Smooth muscle cell (in vitro differentiated cells): Measurements from ENCODE around the gene RITA1. TPM values are rescaled to one million over a fixed set of nuclear protein-coding genes. Genes with fewer than 3 reads are reported as not detected.

Experiments used
- DNase-seq: peaks from one replicate; lab custom pipeline; 2025; ENCODE audit not compliant: unreplicated experiment; lab: John Stamatoyannopoulos, UW
- H2AFZ ChIP-seq: fragments of 200-600 bp; sonication (generic); 2 replicates; pipeline ENCODE4 v1.6.0; 2016; ENCODE audit warnings: antibody characterized with exemption, low read depth, mild to moderate bottlenecking
- H3F3A ChIP-seq: fragments of 200-600 bp; sonication (generic); 2 replicates; pipeline ENCODE4 v1.6.0; 2017; ENCODE audit warnings: antibody characterized with exemption, low read depth
- H3K27ac ChIP-seq: fragments of 200-600 bp; sonication (generic); 2 replicates; pipeline ENCODE4 v1.5.1; 2016; ENCODE audit warnings: low read depth, mild to moderate bottlenecking
- H3K27me3 ChIP-seq: fragments of 200-600 bp; sonication (generic); 2 replicates; pipeline ENCODE4 v1.6.1; 2016; ENCODE audit warnings: low read depth, mild to moderate bottlenecking
- H3K36me3 ChIP-seq: fragments of 200-600 bp; sonication (generic); 2 replicates; pipeline ENCODE4 v1.5.1; 2016; ENCODE audit warnings: low read depth
- H3K4me1 ChIP-seq: fragments of 200-600 bp; sonication (generic); 2 replicates; pipeline ENCODE4 v1.5.1; 2016; ENCODE audit warnings: low read depth
- H3K4me2 ChIP-seq: fragments of 200-600 bp; sonication (generic); 2 replicates; pipeline ENCODE4 v1.6.0; 2016; ENCODE audit warnings: mild to moderate bottlenecking
- H3K4me3 ChIP-seq: fragments of 200-600 bp; sonication (generic); 2 replicates; pipeline ENCODE4 v1.5.1; 2016; ENCODE audit warnings: mild to moderate bottlenecking
- H3K79me2 ChIP-seq: fragments of 200-600 bp; sonication (generic); 2 replicates; pipeline ENCODE4 v1.6.0; 2016; ENCODE audit warnings: low read depth, mild to moderate bottlenecking
- H3K9ac ChIP-seq: fragments of 200-600 bp; sonication (generic); 2 replicates; pipeline ENCODE4 v1.6.0; 2016; ENCODE audit warnings: low read depth
- H3K9me3 ChIP-seq: fragments of 200-600 bp; sonication (generic); replicated peaks from 2 replicates; pipeline ENCODE4 v1.5.1; 2016; ENCODE audit warnings: low read depth
- H4K20me1 ChIP-seq: fragments of 200-600 bp; sonication (generic); 2 replicates; pipeline ENCODE4 v1.6.0; 2016; ENCODE audit warnings: low read depth
- CTCF ChIP-seq: fragments of 200-600 bp; sonication (generic); IDR thresholded peaks from 2 replicates; pipeline ENCODE4 v1.5.1; 2017; ENCODE audit warnings: borderline replicate concordance, mild to moderate bottlenecking, antibody characterized with exemption; ENCODE audit not compliant: insufficient read depth, poor library complexity, severe bottlenecking
- WGBS: methylation state at CpG from one replicate; pipeline ENCODE4 v1.1.7; 2016; ENCODE audit warnings: low lambda C conversion rate; 5-methylcytosine and 5-hydroxymethylcytosine counted together
- polyA plus RNA-seq: library from polyadenylated mRNA; unstranded; fragments of >200 nt; fragmentation: Nextera tagmentation; extraction: Ambion mirVana; gene quantifications from 2 replicates; pipeline ENCODE4 v1.2.1, GENCODE V29; 2016
- total RNA-seq: library from RNA; depleted of rRNA; stranded (reverse); fragments of >200 nt; gene quantifications from 2 replicates; pipeline ENCODE4 v1.2.3, GENCODE V29; 2014

Gene RITA1
- total and polyA plus RNA-seq, 2 experiments from 2014 or later: 9.6 to 12.2 TPM

- Histone ChIP-seq H3F3A (no peaks in the 10 kb centered on the region), H3K4me2 (no peak overlapping the region), H3K4me1 (peaks cover 7% of the 10 kb centered on the region), H2AFZ (no peak overlapping the region), H3K9ac (no peak overlapping the region), H3K4me3 (no peak overlapping the region), H3K79me2 (no peaks in the 10 kb centered on the region), H3K27ac (no peak overlapping the region), H4K20me1 (no peaks in the 10 kb centered on the region), H3K36me3 (no peaks in the 10 kb centered on the region), H3K27me3 (peaks cover 56% of the 10 kb centered on the region), H3K9me3 (no peaks in the 10 kb centered on the region)
- 83% methylated on average over 7 of the region's 7 CpGs for WGBS
- TF ChIP-seq CTCF: no peak
- DNase-seq: no peak
Measured at GRCh38 chr12:113155646-113156045, 29.9 kb upstream of the RITA1 start.

GRCh38 chr12:113157218-113157859, 28.2 kb upstream of the RITA1 start:
- no peak overlapping the region for H3K4me2 ChIP-seq
- peaks cover 6% of the 10 kb centered on the region for H4K20me1 ChIP-seq
- WGBS: 97% methylated on average over 12 of the region's 12 CpGs
- TF ChIP-seq CTCF: no peak
- H3K9me3 ChIP-seq: no peaks in the 10 kb centered on the region
- H3K4me3 ChIP-seq: no peak overlapping the region
- no peak overlapping the region for H3K27ac ChIP-seq
- H3K79me2 ChIP-seq: no peaks in the 10 kb centered on the region
- H3F3A ChIP-seq: no peaks in the 10 kb centered on the region
- H3K36me3 ChIP-seq: no peaks in the 10 kb centered on the region
- no peak for DNase-seq
- no peak overlapping the region for H2AFZ ChIP-seq
- peaks cover 42% of the 10 kb centered on the region for H3K27me3 ChIP-seq
- H3K4me1 ChIP-seq: peaks cover 13% of the 10 kb centered on the region
- no peak overlapping the region for H3K9ac ChIP-seq

- 98% methylated on average over 22 of the region's 26 CpGs for WGBS
Measured at GRCh38 chr12:113158439-113159203, 26.9 kb upstream of the RITA1 start.

More at GRCh38 chr12:113158439-113159203, 26.9 kb upstream of the RITA1 start:
- peaks cover 9% of the 10 kb centered on the region for H3K4me1 ChIP-seq
- H3K27me3 ChIP-seq: peaks cover 29% of the 10 kb centered on the region
- H4K20me1 ChIP-seq: peaks cover 10% of the 10 kb centered on the region
- no peak overlapping the region for H3K4me2 ChIP-seq
- H3K36me3 ChIP-seq: no peaks in the 10 kb centered on the region
- no peak for TF ChIP-seq CTCF
- no peak overlapping the region for H3K27ac ChIP-seq
- no peak overlapping the region for H3K4me3 ChIP-seq
- H3K9ac ChIP-seq: no peak overlapping the region
- no peaks in the 10 kb centered on the region for H3K9me3 ChIP-seq
- no peaks in the 10 kb centered on the region for H3F3A ChIP-seq
- no peaks in the 10 kb centered on the region for H3K79me2 ChIP-seq
- no peak for DNase-seq
- H2AFZ ChIP-seq: no peak overlapping the region
